Pancreas (tissue), 10 donors: ENCODE data around the gene SELENON. TPM values are rescaled to one million over a fixed set of nuclear protein-coding genes. Genes with fewer than 3 reads are reported as not detected.

Experiments used
- ATAC-seq, 4 donors: fragments of 200-7000 bp; cut with Tn5 transposase; one replicate each; pipeline versions ENCODE4 v1.8.0 to v1.9.1; 2020; ENCODE audit warnings: mild to moderate bottlenecking in 4 of 4, moderate library complexity in 4 of 4
- DNase-seq, 6 donors: peaks; one replicate each; pipeline ENCODE4 v3.0.0-alpha.2; 2020
- FAIRE-seq: peaks from 2 replicates; lab custom pipeline; 2012; peaks lifted over from hg19 to GRCh38; lab: Jason Lieb, UNC
- H3K27ac ChIP-seq, 4 donors: fragments of 200-600 bp; sonication (generic); 1 replicate in 3 of 4; 2 replicates in 1 of 4; pipeline versions ENCODE4 v1.5.0 to v1.8.0; 2020
- H3K27me3 ChIP-seq, 4 donors: fragments of 200-600 bp; one replicate each; pipeline ENCODE4 v1.8.0; 2021
- H3K36me3 ChIP-seq, 3 donors: fragments of 200-600 bp; sonication (generic) in 1 of 3; one replicate each; pipeline versions ENCODE4 v1.5.0 to v1.8.0; 2020 to 2021
- H3K4me1 ChIP-seq, 3 donors: fragments of 200-600 bp; one replicate each; pipeline ENCODE4 v1.8.0; 2021
- H3K4me3 ChIP-seq, 4 donors: fragments of 200-600 bp; sonication (generic) in 2 of 4; one replicate each; pipeline versions ENCODE4 v1.5.0 to v1.8.0; 2020 to 2021
- H3K9me3 ChIP-seq, 4 donors: fragments of 200-600 bp; one replicate each; pipeline ENCODE4 v1.8.0; 2021
- CTCF ChIP-seq, 4 donors: fragments of 200-600 bp; sonication (generic) in 3 of 4; IDR thresholded peaks; one replicate each; pipeline versions ENCODE4 v1.5.0 to v1.8.0; 2021; ENCODE audit warnings: antibody characterized with exemption in 4 of 4
- WGBS, 2 donors: extraction: QIAGEN DNeasy Blood & Tissue Kit; methylation state at CpG; one replicate each; pipeline ENCODE4 v1.1.7; 2013; 5-methylcytosine and 5-hydroxymethylcytosine counted together
- intact Hi-C, 3 donors: fragments of 100-400 bp; cut with DNase I; formaldehyde crosslinking; loops; one replicate each; pipeline versions ENCODE4 v1.11.1 to v1.14.2; 2022
- polyA plus RNA-seq, 2 donors: library from polyadenylated mRNA; stranded (reverse); fragments of 200-250 nt; gene quantifications; one replicate each; pipeline ENCODE4 v1.2.3, GENCODE V29; 2013
- total RNA-seq, 6 donors: library from RNA; stranded (reverse); fragmentation: NEBNext Ultra II Directional in 4 of 6; extraction: Animal tissue kit (Norgen Biotek cat#: 25700) in 4 of 6; gene quantifications; one replicate each; pipeline versions ENCODE4 v1.2.1 to v1.2.4, GENCODE V29; 2021 to 2023
- donor health status: healthy with polysubstance abuse.
- donor health status: DM: no; HTN: no; CAD: no; lungs with moderate emphysema.
- donor health status: DM: no; HTN: no; CAD: no.
- donor health status: control.
- donor health status: control.
- donor health status: Bipolar disorder and iron deficiency.
- donor health status: DM: yes; HTN: yes; CAD: no.
- donor health status: DM: no; HTN: no; CAD: no.
- donor health status: DM: no; HTN: no; CAD: no.
- donor health status: DM: yes; HTN: yes; CAD: no.

Gene SELENON
- total and polyA plus RNA-seq, 8 donors: 27.8 to 48.3 (median 37.9) TPM

- no peak for DNase-seq
- 85 to 88% methylated on average over 15 of the region's 15 CpGs for WGBS, 2 donors
- no peak for TF ChIP-seq CTCF (IDR thresholded peaks at IDR 0.05)
- no peak for ATAC-seq
- Histone ChIP-seq H3K9me3 (no peaks in the 10 kb centered on the region), H3K36me3 (peaks cover 0 to 22% (median 5%) of the 10 kb centered on the region in 3 donors), H3K4me1 (peaks cover 7 to 12% (median 11%) of the 10 kb centered on the region in 3 donors), H3K4me3 (no peak overlapping the region), H3K27ac (no peak overlapping the region), H3K27me3 (no peaks in the 10 kb centered on the region)
- no peak for FAIRE-seq
- intact Hi-C loops: loop anchor here in 1 of 3 donors (10.0 kb wide), 1 partner anchor 411 kb away; no protein-coding TSS in a partner anchor
These were observed 16.2 kb downstream of the SELENON start for GRCh38 chr1:25816112-25816718.

- ATAC-seq: no peak
- Histone ChIP-seq H3K36me3 (peaks cover 0 to 15% (median 5%) of the 10 kb centered on the region in 3 donors), H3K27ac (peak overlapping the region in 1 of 4 donors; percentile 94), H3K27me3 (no peaks in the 10 kb centered on the region), H3K4me3 (no peak overlapping the region), H3K4me1 (peaks cover 16 to 19% (median 18%) of the 10 kb centered on the region in 3 donors), H3K9me3 (no peaks in the 10 kb centered on the region)
- DNase-seq: peak in 1 of 6 donors; percentile 49
- FAIRE-seq: no peak
- TF ChIP-seq CTCF (IDR thresholded peaks at IDR 0.05): no peak
- WGBS, 2 donors: 35 to 37% methylated on average over 8 of the region's 8 CpGs
- intact Hi-C loops: loop anchor here in 1 of 3 donors (10.0 kb wide), 1 partner anchor 413 kb away; no protein-coding TSS in a partner anchor
These were observed 18.0 kb downstream of the SELENON start for GRCh38 chr1:25817840-25818501.

DNA sequence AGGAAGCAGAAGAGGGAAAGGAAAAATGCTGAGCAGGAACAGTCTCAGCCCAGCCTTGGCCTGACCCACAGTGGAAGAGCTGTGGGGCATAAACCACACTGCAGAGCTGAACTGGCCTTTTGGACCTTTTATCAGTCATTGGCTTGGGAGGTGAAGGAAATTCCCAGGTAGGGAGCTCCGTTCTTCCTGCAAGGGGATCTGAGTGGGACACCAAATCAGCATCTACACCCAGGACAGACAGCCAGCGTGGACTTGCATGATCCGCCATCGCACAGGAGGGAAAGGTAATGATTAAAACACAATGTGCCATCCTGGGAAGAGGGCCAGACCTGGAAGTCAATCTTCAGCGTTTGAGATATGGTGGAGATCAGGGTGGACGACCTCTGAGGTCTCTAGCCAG is 18.6 kb downstream of the SELENON start:
- Histone ChIP-seq H3K4me1 (peaks cover 16 to 19% (median 18%) of the 10 kb centered on the region in 3 donors), H3K36me3 (peaks cover 0 to 12% (median 5%) of the 10 kb centered on the region in 3 donors), H3K4me3 (peak overlapping the region in 2 of 4 donors; percentile 74 to 97), H3K27me3 (no peaks in the 10 kb centered on the region), H3K9me3 (no peaks in the 10 kb centered on the region), H3K27ac (peak overlapping the region in 2 of 4 donors; percentile 52 to 94)
- intact Hi-C loops: loop anchor here in 1 of 3 donors (10.0 kb wide), 1 partner anchor 414 kb away; no protein-coding TSS in a partner anchor
- ATAC-seq (no peak), FAIRE-seq (no peak), DNase-seq (no peak)
- TF ChIP-seq CTCF (IDR thresholded peaks at IDR 0.05): no peak
- 20 to 21% methylated on average over 6 of the region's 6 CpGs for whole genome bisulfite sequencing, 2 donors

- FAIRE-seq (no peak), DNase-seq (peak; percentile 91 to 95 (median 92)), ATAC-seq (peak; percentile 86 to 94 (median 92))
- intact Hi-C loops: loop anchor here in 1 of 3 donors (10.0 kb wide), 1 partner anchor 415 kb away; no protein-coding TSS in a partner anchor
- H3K4me1 ChIP-seq: peaks cover 16 to 19% (median 18%) of the 10 kb centered on the region in 3 donors
- peaks cover 0 to 5% (median 1%) of the 10 kb centered on the region in 3 donors for H3K36me3 ChIP-seq
- no peaks in the 10 kb centered on the region for H3K27me3 ChIP-seq
- 1% methylated on average over 53 to 64 of the region's 64 CpGs for WGBS, 2 donors
- TF ChIP-seq CTCF (IDR thresholded peaks at IDR 0.05): no peak
- H3K9me3 ChIP-seq: no peaks in the 10 kb centered on the region
- peak within 1 kb of the TSS; percentile 74 to 97 (median 86) for H3K4me3 ChIP-seq
- H3K27ac ChIP-seq: peak within 1 kb of the TSS; percentile 91 to 95 (median 92)
These were observed 19.7 kb downstream of the SELENON start, which contains the start of gene MTFR1L for GRCh38 chr1:25819491-25820246. Gene MTFR1L (plus strand): TSS chr1:25819954. CDS start chr1:25823105, 3,151 bp downstream.
